ENCODE measurements around the gene LDB1. TPM values are rescaled to one million over a fixed set of nuclear protein-coding genes. Genes with fewer than 3 reads are reported as not detected.

The LDB1 gene
- total RNA-seq, 2 donors from 2014 or later, result 30.8 to 31.4 TPM

DNA sequence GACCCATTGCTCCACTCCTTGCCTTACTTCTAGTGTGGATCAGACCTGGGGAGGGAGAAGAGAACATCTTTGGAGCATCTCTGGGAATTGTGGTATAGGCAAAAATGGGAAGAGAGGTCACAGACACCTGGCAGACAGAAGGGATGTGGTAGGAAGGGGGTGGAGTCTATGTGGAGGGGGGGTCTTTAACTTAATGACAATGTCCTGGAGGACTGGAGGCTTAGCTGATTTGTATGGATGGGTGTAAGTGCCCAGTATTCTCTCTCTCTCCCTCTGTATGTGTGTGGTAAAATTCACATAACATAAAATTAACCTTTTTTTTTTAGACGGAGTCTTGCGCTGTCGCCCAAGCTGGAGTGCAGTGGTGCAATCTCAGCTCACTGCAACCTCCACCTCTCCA lies 3.1 kb upstream of the LDB1 start:
- Histone ChIP-seq H3K9me3 (no peaks in the 10 kb centered on the region), H3K36me3 (no peaks in the 10 kb centered on the region), H3K4me3 (no peak overlapping the region), H3K27ac (no peak overlapping the region), H3K4me1 (peaks cover 8% of the 10 kb centered on the region), H3K9ac (ENCODE audit: low read depth in 2 of 2, low read length in 2 of 2) (no peak overlapping the region), H3K27me3 (no peaks in the 10 kb centered on the region)
- DNase-seq, result no peak
- TF ChIP-seq, protein P1, sequence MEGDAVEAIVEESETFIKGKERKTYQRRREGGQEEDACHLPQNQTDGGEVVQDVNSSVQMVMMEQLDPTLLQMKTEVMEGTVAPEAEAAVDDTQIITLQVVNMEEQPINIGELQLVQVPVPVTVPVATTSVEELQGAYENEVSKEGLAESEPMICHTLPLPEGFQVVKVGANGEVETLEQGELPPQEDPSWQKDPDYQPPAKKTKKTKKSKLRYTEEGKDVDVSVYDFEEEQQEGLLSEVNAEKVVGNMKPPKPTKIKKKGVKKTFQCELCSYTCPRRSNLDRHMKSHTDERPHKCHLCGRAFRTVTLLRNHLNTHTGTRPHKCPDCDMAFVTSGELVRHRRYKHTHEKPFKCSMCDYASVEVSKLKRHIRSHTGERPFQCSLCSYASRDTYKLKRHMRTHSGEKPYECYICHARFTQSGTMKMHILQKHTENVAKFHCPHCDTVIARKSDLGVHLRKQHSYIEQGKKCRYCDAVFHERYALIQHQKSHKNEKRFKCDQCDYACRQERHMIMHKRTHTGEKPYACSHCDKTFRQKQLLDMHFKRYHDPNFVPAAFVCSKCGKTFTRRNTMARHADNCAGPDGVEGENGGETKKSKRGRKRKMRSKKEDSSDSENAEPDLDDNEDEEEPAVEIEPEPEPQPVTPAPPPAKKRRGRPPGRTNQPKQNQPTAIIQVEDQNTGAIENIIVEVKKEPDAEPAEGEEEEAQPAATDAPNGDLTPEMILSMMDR (IDR thresholded peaks at IDR 0.05), result no peak
- intact Hi-C loops (cut with DNase I), result no loop called here

DNA sequence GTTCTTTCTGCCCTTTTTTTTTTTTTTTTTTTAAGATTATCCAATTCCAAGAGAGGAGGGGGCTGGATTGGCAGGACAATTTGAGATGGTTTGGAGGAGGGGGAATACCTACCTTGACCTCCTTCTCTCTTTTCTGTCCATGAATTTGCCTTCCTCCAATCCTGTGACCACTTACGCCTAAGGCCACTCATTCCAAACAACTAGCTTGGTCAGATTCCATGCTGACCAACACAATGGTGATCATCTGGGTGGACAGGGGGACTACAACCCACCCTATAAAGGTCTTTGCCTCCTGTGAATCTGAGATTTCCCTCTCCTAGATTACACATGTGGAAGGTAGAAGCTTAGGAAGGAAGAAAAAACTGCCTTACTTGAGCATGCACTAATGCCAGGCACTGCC lies 2.3 kb upstream of the LDB1 start:
- peak overlapping the region; percentile 84 for H3K27ac ChIP-seq
- H3K4me3 ChIP-seq, result no peak overlapping the region
- no peaks in the 10 kb centered on the region for H3K27me3 ChIP-seq
- TF ChIP-seq, protein P1 (IDR thresholded peaks at IDR 0.05), result no peak
- H3K36me3 ChIP-seq, result no peaks in the 10 kb centered on the region
- H3K4me1 ChIP-seq, result peaks cover 16% of the 10 kb centered on the region
- DNase-seq, result no peak
- H3K9ac ChIP-seq (ENCODE audit: low read depth in 2 of 2, low read length in 2 of 2), result no peak overlapping the region
- H3K9me3 ChIP-seq, result no peaks in the 10 kb centered on the region
- intact Hi-C loops (cut with DNase I), result no loop called here

DNA sequence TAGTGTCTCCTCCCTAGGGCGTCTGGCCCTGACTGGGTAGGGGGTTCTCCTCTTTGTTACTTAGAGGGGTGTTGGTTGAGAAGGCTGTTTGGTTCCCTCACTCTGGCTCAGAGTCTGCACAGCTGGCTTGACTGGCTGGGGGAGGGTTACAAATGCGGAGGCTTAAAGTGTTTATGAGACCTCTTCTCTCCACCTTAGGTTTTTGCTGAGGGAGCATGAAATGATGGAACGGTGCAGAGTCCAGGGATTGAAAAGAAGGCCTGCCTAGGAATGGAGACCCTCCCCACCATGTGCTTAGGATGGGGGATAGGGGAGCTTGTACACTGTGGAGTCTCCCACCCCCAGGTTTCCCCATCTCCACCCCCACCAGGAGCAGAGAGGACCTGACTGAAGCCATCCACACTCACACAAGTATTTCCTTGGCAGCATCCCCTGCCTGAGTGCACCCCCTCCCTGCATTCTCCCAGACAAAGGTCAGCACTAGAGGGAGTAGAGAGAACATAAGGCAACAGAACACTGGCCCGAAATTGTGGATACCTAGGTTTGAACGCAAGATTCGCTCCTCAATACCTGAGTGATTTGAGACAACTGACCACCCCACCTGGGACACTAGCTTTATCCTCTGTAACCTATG lies 1.7 kb upstream of the LDB1 start:
- no peak overlapping the region for H3K4me3 ChIP-seq
- H3K27me3 ChIP-seq, result no peaks in the 10 kb centered on the region
- H3K9me3 ChIP-seq, result no peaks in the 10 kb centered on the region
- H3K9ac ChIP-seq (ENCODE audit: low read depth in 2 of 2, low read length in 2 of 2), result peak overlapping the region in 1 of 2 donors; percentile 92
- peaks cover 16% of the 10 kb centered on the region for H3K4me1 ChIP-seq
- intact Hi-C loops (cut with DNase I), result no loop called here
- H3K27ac ChIP-seq, result peak overlapping the region; percentile 84
- no peaks in the 10 kb centered on the region for H3K36me3 ChIP-seq
- TF ChIP-seq, protein P1 (IDR thresholded peaks at IDR 0.05), result no peak
- no peak for DNase-seq

DNA sequence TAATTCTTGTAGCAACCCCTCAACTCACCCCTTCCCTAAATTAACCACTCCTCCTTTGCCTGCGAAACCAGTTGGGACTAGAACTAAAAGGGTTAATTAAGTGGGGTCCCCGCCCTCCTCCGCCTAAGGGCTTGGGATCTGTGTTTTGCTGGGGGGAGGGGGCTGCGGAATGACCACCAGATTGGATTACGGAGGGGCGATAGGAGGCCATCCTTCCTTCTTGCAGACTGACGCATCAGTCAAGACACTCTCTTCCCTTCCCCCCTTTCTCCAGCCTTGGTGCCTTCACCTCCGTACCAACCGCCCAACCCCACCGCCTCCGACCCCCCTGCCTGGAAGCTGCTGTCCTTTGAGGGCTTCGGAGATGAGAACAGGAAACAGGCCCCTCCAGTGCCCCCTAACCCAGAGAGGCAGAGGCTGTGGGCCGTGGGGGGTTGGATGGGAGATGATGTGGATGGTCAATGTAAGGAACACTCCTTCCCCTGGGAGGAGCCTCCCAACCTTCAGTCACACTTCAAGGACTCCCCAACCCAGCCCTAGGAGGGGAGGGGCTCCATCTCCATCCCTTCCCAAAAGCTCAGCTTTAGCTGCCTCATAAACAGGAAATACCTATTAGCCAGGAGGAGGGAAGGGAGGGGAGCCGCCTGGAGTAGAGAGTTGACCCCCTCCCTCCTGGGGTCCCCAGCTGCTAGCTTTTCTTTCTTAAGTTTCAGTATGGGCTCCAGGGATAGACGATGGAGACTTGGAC lies 997 bp upstream of the LDB1 start:
- Histone ChIP-seq H3K27ac (peak overlapping the region; percentile 84), H3K27me3 (no peaks in the 10 kb centered on the region), H3K9ac (ENCODE audit: low read depth in 2 of 2, low read length in 2 of 2) (peak overlapping the region; percentile 92 to 98), H3K4me3 (peak overlapping the region; percentile 69), H3K9me3 (no peaks in the 10 kb centered on the region), H3K4me1 (peaks cover 17% of the 10 kb centered on the region), H3K36me3 (no peaks in the 10 kb centered on the region)
- DNase-seq, result peak; percentile 70
- intact Hi-C loops (cut with DNase I), result no loop called here
- TF ChIP-seq, protein P1 (IDR thresholded peaks at IDR 0.05), result no peak

DNA sequence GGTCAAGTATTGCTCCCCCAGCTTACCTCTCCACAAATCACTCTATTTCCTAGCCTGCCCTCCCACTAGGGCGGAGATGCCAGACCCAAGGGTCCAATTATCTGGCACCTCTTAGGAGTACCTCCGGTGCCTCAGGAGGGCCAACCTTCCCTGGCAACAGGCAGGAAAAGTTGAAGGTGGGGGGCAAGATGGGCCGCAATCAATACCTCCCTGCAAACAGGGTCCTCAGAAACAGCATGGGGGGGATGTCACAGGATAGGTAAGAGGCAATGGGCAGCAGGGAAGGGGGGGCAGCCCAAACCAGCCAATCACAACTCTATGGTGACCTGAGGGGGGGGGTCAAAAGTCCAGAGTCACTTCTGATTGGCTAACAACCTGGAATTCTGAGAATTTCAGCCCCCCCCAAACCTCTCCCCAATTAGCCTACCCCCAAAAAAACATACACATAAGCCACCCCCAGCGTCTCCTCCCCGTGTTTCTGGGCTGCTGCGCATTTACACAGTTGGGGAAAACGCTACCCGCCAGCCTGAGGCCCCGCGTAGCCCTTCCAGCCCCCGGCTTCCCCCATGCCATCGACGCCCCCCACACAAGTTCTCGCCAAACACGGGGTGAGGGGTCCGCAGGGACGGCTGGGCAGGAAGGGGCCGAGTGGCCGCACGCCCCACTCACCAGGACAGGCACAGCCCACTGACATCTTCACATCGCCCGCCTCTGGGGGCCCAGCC lies 589 bp downstream of the LDB1 start:
- H3K27me3 ChIP-seq, result no peaks in the 10 kb centered on the region
- peak; percentile 82 for DNase-seq
- peaks cover 27% of the 10 kb centered on the region for H3K4me1 ChIP-seq
- peak overlapping the region; percentile 73 to 98 for H3K9ac ChIP-seq (ENCODE audit: low read depth in 2 of 2, low read length in 2 of 2)
- no peaks in the 10 kb centered on the region for H3K36me3 ChIP-seq
- TF ChIP-seq, protein P1 (IDR thresholded peaks at IDR 0.05), result no peak
- intact Hi-C loops (cut with DNase I), result no loop called here
- peak overlapping the region; percentile 69 for H3K4me3 ChIP-seq
- no peaks in the 10 kb centered on the region for H3K9me3 ChIP-seq
- peak overlapping the region; percentile 84 for H3K27ac ChIP-seq

Data from colonic mucosa (tissue), 4 donors.